ENCODE data around the gene TKTL1. TPM values are rescaled to one million over a fixed set of nuclear protein-coding genes. Genes with fewer than 3 reads are reported as not detected.

TKTL1 gene
- total and polyA plus RNA-seq, 2 experiments from 2014 or later = not detected

- TF ChIP-seq, protein P1, sequence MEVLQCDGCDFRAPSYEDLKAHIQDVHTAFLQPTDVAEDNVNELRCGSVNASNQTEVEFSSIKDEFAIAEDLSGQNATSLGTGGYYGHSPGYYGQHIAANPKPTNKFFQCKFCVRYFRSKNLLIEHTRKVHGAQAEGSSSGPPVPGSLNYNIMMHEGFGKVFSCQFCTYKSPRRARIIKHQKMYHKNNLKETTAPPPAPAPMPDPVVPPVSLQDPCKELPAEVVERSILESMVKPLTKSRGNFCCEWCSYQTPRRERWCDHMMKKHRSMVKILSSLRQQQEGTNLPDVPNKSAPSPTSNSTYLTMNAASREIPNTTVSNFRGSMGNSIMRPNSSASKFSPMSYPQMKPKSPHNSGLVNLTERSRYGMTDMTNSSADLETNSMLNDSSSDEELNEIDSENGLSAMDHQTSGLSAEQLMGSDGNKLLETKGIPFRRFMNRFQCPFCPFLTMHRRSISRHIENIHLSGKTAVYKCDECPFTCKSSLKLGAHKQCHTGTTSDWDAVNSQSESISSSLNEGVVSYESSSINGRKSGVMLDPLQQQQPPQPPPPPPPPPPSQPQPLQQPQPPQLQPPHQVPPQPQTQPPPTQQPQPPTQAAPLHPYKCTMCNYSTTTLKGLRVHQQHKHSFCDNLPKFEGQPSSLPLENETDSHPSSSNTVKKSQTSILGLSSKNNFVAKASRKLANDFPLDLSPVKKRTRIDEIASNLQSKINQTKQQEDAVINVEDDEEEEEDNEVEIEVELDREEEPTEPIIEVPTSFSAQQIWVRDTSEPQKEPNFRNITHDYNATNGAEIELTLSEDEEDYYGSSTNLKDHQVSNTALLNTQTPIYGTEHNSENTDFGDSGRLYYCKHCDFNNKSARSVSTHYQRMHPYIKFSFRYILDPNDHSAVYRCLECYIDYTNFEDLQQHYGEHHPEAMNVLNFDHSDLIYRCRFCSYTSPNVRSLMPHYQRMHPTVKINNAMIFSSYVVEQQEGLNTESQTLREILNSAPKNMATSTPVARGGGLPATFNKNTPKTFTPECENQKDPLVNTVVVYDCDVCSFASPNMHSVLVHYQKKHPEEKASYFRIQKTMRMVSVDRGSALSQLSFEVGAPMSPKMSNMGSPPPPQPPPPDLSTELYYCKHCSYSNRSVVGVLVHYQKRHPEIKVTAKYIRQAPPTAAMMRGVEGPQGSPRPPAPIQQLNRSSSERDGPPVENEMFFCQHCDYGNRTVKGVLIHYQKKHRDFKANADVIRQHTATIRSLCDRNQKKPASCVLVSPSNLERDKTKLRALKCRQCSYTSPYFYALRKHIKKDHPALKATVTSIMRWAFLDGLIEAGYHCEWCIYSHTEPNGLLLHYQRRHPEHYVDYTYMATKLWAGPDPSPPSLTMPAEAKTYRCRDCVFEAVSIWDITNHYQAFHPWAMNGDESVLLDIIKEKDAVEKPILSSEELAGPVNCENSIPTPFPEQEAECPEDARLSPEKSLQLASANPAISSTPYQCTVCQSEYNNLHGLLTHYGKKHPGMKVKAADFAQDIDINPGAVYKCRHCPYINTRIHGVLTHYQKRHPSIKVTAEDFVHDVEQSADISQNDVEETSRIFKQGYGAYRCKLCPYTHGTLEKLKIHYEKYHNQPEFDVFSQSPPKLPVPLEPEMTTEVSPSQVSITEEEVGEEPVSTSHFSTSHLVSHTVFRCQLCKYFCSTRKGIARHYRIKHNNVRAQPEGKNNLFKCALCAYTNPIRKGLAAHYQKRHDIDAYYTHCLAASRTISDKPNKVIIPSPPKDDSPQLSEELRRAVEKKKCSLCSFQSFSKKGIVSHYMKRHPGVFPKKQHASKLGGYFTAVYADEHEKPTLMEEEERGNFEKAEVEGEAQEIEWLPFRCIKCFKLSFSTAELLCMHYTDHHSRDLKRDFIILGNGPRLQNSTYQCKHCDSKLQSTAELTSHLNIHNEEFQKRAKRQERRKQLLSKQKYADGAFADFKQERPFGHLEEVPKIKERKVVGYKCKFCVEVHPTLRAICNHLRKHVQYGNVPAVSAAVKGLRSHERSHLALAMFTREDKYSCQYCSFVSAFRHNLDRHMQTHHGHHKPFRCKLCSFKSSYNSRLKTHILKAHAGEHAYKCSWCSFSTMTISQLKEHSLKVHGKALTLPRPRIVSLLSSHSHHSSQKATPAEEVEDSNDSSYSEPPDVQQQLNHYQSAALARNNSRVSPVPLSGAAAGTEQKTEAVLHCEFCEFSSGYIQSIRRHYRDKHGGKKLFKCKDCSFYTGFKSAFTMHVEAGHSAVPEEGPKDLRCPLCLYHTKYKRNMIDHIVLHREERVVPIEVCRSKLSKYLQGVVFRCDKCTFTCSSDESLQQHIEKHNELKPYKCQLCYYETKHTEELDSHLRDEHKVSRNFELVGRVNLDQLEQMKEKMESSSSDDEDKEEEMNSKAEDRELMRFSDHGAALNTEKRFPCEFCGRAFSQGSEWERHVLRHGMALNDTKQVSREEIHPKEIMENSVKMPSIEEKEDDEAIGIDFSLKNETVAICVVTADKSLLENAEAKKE (CRISPR knock-in tag; IDR thresholded peaks at IDR 0.05) = no peak
Observed at GRCh38 chrX:154354516-154354915, 58.9 kb downstream of the TKTL1 start (continued).

- Mint-ChIP-seq H3K4me1 (no peaks in the 10 kb centered on the region; the same call in 2 of the 3 replicates), H3K4me3 (no peak overlapping the region), H3K36me3 (ENCODE audit: low read depth) (peaks cover 72% of the 10 kb centered on the region), H3K27me3 (ENCODE audit: insufficient read depth, low read depth, poor library complexity) (peaks cover 2% of the 10 kb centered on the region), H3K27ac (no peak overlapping the region), H3K9me3 (no peaks in the 10 kb centered on the region; the same call in 2 of the 3 replicates)
- Histone ChIP-seq H3K36me3 (ENCODE audit: insufficient read depth) (peaks cover 17% of the 10 kb centered on the region), H3K4me3 (no peak overlapping the region), H2AFZ (no peak overlapping the region), H3K9me2 (ENCODE audit: insufficient read depth) (no peaks in the 10 kb centered on the region), H3K27me3 (ENCODE audit: insufficient read depth) (no peaks in the 10 kb centered on the region), H3K79me2 (replicated peaks; ENCODE audit: insufficient read depth) (no peaks in the 10 kb centered on the region), H3K4me1 (ENCODE audit: insufficient read depth) (no peaks in the 10 kb centered on the region), H3K4me2 (no peak overlapping the region), H3F3A (replicated peaks; ENCODE audit: low read depth) (peaks cover 6% of the 10 kb centered on the region), H4K20me1 (replicated peaks; ENCODE audit: insufficient read depth) (no peaks in the 10 kb centered on the region), H3K27ac (ENCODE audit: low read depth) (no peak overlapping the region)
- ATAC-seq (no peak), DNase-seq (ENCODE audit: low spot score) (no peak)
- TF ChIP-seq, protein P1 (CRISPR knock-in tag; IDR thresholded peaks at IDR 0.05) = no peak
- no peak for TF ChIP-seq ZNF114 (CRISPR knock-in tag; IDR thresholded peaks at IDR 0.05)
- no peak for TF ChIP-seq POLR2AphosphoS5 (IDR thresholded peaks at IDR 0.05; ENCODE audit: low read depth)
- TF ChIP-seq, protein P2, sequence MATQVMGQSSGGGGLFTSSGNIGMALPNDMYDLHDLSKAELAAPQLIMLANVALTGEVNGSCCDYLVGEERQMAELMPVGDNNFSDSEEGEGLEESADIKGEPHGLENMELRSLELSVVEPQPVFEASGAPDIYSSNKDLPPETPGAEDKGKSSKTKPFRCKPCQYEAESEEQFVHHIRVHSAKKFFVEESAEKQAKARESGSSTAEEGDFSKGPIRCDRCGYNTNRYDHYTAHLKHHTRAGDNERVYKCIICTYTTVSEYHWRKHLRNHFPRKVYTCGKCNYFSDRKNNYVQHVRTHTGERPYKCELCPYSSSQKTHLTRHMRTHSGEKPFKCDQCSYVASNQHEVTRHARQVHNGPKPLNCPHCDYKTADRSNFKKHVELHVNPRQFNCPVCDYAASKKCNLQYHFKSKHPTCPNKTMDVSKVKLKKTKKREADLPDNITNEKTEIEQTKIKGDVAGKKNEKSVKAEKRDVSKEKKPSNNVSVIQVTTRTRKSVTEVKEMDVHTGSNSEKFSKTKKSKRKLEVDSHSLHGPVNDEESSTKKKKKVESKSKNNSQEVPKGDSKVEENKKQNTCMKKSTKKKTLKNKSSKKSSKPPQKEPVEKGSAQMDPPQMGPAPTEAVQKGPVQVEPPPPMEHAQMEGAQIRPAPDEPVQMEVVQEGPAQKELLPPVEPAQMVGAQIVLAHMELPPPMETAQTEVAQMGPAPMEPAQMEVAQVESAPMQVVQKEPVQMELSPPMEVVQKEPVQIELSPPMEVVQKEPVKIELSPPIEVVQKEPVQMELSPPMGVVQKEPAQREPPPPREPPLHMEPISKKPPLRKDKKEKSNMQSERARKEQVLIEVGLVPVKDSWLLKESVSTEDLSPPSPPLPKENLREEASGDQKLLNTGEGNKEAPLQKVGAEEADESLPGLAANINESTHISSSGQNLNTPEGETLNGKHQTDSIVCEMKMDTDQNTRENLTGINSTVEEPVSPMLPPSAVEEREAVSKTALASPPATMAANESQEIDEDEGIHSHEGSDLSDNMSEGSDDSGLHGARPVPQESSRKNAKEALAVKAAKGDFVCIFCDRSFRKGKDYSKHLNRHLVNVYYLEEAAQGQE (IDR thresholded peaks at IDR 0.05; ENCODE audit: unreplicated experiment) = no peak
- TF ChIP-seq ZNF331 (CRISPR knock-in tag; IDR thresholded peaks at IDR 0.05; ENCODE audit: low read depth) = no peak
Observed at GRCh38 chrX:154355094-154355775, 59.6 kb downstream of the TKTL1 start.
